Measurements from ENCODE around the gene HOXC6. TPM values are rescaled to one million over a fixed set of nuclear protein-coding genes. Genes with fewer than 3 reads are reported as not detected.

HOXC6 gene
- total RNA-seq, 4 donors from 2014 or later = 0.48 TPM; not detected in 3

DNA sequence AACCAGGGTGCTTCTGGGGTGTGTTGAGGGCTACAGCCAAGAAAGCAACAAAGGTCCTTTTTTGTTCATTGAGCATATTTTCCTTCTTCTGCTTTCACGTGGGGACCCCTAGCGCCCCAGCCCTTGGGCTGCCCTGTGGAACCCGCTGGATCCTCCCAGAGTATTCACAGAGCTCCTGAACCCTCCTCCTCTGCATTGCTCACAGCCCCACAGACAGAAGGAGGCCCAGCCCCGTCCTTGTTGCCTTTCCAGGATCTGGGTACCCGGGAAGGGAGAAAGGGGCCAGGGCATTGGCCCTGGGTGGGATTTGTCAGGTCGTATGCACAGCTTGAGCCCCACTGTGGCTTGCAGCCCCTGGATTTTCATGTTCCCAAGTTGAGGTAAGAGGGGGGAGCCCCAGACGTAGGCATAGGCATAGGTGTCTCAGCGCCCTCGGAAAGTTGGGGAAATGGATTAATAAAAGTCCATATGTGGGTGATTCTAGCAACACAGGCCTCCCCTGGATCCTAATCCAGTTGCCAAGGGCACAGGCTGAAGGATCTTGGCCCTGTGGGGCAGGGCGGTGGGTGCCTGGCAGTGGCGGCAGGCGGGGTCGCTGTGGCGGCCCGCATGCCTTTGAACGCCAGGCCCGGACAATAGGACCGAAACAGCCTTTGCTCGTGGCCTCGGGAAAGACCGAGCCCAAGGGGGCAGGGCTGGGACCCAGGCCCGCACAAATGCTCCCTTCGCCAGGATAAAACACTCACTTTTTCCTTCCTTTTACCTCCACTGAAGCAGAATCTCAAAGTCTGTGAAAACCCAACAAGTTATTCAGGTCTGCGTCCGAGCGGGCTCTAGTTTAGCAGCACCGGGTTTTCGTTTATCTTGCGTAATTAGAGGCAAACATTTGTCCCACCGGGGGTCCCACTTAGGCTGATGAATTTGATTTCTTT, 46.3 kb upstream of the HOXC6 start:
- Histone ChIP-seq H3K9me3 (no peaks in the 10 kb centered on the region), H3K36me3 (no peaks in the 10 kb centered on the region), H3K4me3 (no peak overlapping the region), H3K27ac (no peak overlapping the region), H3K27me3 (peaks cover 100% of the 10 kb centered on the region), H3K4me1 (peaks cover 6 to 29% (median 16%) of the 10 kb centered on the region in 4 donors)
- no peak for TF ChIP-seq POLR2AphosphoS5 (IDR thresholded peaks at IDR 0.05)
- TF ChIP-seq, protein P1, sequence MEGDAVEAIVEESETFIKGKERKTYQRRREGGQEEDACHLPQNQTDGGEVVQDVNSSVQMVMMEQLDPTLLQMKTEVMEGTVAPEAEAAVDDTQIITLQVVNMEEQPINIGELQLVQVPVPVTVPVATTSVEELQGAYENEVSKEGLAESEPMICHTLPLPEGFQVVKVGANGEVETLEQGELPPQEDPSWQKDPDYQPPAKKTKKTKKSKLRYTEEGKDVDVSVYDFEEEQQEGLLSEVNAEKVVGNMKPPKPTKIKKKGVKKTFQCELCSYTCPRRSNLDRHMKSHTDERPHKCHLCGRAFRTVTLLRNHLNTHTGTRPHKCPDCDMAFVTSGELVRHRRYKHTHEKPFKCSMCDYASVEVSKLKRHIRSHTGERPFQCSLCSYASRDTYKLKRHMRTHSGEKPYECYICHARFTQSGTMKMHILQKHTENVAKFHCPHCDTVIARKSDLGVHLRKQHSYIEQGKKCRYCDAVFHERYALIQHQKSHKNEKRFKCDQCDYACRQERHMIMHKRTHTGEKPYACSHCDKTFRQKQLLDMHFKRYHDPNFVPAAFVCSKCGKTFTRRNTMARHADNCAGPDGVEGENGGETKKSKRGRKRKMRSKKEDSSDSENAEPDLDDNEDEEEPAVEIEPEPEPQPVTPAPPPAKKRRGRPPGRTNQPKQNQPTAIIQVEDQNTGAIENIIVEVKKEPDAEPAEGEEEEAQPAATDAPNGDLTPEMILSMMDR (IDR thresholded peaks at IDR 0.05) = no peak
- no peak for TF ChIP-seq EP300 (IDR thresholded peaks at IDR 0.05; ENCODE audit: low read depth)
- no peak for TF ChIP-seq POLR2A (IDR thresholded peaks at IDR 0.05)
- in situ Hi-C loops (cut with MboI; ENCODE audit: low pct_ligation_motif_present in 1 of 4, low pct_unique_long_range_greater_than_20kb in 1 of 4, low sequenced_read_pairs in 3 of 4) = loop anchor here in 1 of 4 donors (25.0 kb wide), 1 partner anchor 195 kb away; no protein-coding TSS in a partner anchor
- no peak for DNase-seq
- intact Hi-C loops (cut with DNase I; ENCODE audit: low total_unique reads) = no loop called here
- WGBS, 2 donors (ENCODE audit: low coverage in 1 of 2) = 62 to 68% methylated on average over 7 to 30 of the region's 30 CpGs

DNA sequence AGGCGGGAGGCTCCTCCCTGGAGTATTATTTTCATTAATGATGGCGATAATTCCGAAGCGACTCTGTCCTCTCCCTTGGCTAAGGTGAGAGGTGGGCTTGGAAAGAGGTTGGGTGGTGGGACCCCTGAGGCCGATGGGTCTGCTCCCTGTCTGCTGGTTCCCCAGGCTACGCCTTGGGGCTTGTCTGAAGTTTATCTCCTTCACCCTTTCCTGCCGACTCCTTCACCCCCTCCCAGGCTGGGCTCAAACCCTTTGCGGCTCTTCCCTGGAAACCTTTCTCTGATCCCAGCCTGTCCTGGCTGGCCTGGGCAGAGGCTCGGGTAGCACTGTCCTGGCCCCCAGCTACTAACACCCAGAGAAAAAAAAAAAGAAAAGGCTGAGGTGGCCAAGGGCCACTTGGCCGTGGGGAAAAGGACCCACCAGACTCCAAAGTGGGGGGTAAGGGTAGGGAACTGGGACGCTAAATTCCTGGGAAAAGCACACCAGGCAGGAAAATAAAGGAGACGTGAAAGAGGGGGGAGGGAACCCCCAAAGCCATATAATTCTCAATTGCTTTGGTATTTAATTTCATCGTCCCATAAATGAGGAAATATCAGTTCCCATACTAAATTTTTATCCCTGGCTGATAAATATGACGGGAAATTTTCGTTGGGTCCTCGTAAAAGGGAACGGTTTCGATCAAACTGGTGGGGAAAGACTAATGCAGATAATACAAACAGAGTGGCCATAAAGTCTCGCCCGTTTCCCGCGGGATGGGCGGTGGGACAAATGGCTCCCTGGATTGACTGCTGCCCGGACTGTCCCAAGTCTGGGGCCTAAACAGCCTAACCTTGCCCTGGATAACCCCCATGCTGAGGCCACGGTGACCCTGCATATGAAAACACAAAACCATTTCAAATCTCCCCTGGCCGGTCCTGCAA, 45.3 kb upstream of the HOXC6 start:
- H3K27ac ChIP-seq = no peak overlapping the region
- 33 to 57% methylated on average over 13 to 26 of the region's 26 CpGs for WGBS, 2 donors (ENCODE audit: low coverage in 1 of 2)
- H3K27me3 ChIP-seq = peaks cover 100% of the 10 kb centered on the region
- TF ChIP-seq POLR2A (IDR thresholded peaks at IDR 0.05) (no peak), POLR2AphosphoS5 (IDR thresholded peaks at IDR 0.05) (no peak), EP300 (IDR thresholded peaks at IDR 0.05; ENCODE audit: low read depth) (no peak)
- TF ChIP-seq, protein P1 (IDR thresholded peaks at IDR 0.05) = no peak
- peaks cover 6 to 27% (median 16%) of the 10 kb centered on the region in 4 donors for H3K4me1 ChIP-seq
- in situ Hi-C loops (cut with MboI; ENCODE audit: low pct_ligation_motif_present in 1 of 4, low pct_unique_long_range_greater_than_20kb in 1 of 4, low sequenced_read_pairs in 3 of 4) = loop anchor here in 1 of 4 donors (25.0 kb wide), 1 partner anchor 196 kb away; no protein-coding TSS in a partner anchor
- no peaks in the 10 kb centered on the region for H3K36me3 ChIP-seq
- H3K4me3 ChIP-seq = no peak overlapping the region
- H3K9me3 ChIP-seq = no peaks in the 10 kb centered on the region
- intact Hi-C loops (cut with DNase I; ENCODE audit: low total_unique reads) = no loop called here
- DNase-seq = no peak

DNA sequence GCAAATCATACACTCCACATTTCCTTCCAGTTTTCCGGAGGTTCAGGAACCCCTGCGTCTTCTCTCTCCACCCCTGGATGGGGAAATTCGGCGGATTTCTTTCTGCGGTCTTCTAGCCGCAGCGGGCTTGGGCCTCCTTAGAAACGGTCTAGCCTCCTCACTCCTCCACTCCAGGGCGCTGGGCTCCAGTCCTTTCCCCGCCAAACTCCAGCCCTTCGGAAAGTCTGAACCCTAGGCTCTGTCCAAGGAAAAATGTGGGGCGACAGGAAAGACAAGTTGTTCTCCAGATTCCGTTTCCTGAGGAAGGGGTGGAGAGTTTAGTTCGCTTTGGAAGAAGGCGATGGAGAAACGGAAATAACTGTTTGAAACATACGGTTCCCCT, 44.7 kb upstream of the HOXC6 start:
- in situ Hi-C loops (cut with MboI; ENCODE audit: low pct_ligation_motif_present in 1 of 4, low pct_unique_long_range_greater_than_20kb in 1 of 4, low sequenced_read_pairs in 3 of 4) = loop anchor here in 1 of 4 donors (25.0 kb wide), 1 partner anchor 196 kb away; no protein-coding TSS in a partner anchor
- TF ChIP-seq, protein P1 (IDR thresholded peaks at IDR 0.05) = no peak
- TF ChIP-seq POLR2A (IDR thresholded peaks at IDR 0.05) = no peak
- TF ChIP-seq POLR2AphosphoS5 (IDR thresholded peaks at IDR 0.05) = no peak
- no peak for TF ChIP-seq EP300 (IDR thresholded peaks at IDR 0.05; ENCODE audit: low read depth)
- WGBS, 2 donors (ENCODE audit: low coverage in 1 of 2) = 40% methylated on average over 17 of the region's 17 CpGs; no CpG with 5 or more reads in 1 of the 2 donors

More for the DNA sequence above, 44.7 kb upstream of the HOXC6 start:
- Histone ChIP-seq H3K36me3 (no peaks in the 10 kb centered on the region), H3K27ac (no peak overlapping the region), H3K4me1 (peaks cover 6 to 21% (median 12%) of the 10 kb centered on the region in 4 donors), H3K27me3 (peaks cover 100% of the 10 kb centered on the region), H3K9me3 (no peaks in the 10 kb centered on the region), H3K4me3 (no peak overlapping the region)
- intact Hi-C loops (cut with DNase I; ENCODE audit: low total_unique reads) = no loop called here
- no peak for DNase-seq
